ENCODE measurements around the gene ZNF799. TPM values are rescaled to one million over a fixed set of nuclear protein-coding genes. Genes with fewer than 3 reads are reported as not detected.

Gene ZNF799
- 1.5 to 2.1 TPM (median 1.7 TPM) in 5 replicates for total RNA-seq (2022; extraction: Qiagen RNA extraction; ENCODE audit: low read depth)

DNA sequence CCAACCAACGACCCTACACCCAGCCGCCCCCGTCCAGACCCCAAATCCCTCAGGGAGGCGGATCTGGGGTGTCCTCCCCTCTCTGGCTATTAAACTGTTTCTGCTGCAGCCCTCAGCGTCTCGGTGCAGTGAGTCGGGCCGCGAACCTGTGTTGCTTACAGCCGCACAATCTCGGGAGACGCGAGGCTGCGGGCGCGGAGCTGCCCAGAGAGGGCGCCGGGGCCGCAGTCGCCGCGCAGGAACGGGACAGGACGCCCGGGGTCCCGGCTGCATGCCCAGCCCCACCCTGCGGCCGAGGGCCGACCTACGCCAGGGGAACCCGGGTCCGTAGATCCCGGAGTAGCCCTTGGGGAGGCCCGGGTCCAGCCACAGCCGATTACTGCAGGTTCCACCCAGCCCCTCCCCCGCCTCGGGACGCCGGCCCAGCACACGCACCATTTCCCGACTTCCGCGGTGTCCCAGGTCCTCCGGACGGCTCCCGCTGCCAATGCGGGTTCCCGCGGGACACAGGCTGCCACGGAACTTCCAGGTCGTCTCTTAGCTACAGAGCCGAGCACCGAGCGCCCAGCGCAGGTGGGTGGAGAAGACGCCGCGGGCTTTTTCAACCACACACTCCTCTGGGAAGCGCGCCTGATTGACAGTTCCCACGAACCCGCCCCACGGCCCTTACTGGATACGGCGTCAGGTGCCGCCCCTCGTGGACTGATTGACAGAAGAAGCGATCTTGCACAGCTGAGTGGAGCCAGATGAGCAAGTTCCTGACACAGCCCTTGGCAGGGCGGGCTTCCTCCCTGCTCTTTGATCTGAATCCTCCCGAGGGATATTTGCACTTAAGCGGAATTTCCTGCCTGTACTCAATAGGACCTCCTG, at the start of gene ZNF799:
Gene ZNF799, minus strand, starts transcription at position 639 of the 870 bp plus-strand sequence. Its CDS starts 201 bp downstream, at position 438.

DNA sequence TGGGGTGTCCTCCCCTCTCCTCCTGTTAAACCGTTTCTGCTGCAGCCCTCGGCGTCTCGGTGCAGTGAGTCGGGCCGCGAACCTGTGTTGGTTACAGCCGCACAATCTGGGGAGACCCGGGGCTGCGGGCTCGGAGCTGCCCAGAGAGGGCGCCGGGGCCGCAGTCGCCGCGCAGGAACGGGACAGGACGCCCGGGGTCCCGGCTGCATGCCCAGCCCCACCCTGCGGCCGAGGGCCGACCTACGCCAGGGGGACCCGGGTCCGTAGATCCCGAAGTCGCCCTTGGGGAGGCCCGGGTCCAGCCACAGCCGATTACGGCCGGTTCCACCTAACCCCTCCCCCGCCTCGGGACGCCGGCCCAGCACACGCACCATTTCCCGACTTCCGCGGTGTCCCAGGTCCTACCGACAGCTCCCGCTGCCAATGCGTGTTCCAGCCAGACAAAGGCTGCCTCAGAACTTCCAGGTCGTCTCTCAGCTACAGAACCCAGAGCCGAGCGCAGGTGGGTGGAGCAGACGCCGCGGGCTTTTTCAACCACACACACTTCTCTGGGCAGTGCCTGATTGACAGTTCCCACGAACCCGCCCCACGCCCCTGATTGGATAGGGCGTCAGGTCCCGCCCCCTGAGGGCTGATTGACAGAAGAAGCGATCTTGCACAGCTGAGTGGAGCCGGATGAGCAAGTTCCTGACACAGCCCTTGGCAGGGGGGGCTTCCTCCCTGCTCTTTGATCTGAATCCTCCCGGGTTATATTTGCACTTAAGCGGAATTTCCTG, 39.7 kb upstream of the ZNF799 start, which contains the start of gene ZNF443:
Gene ZNF443, minus strand, starts transcription at position 481 of the 776 bp plus-strand sequence. Its CDS starts 107 bp downstream, at position 374.

DNA sequence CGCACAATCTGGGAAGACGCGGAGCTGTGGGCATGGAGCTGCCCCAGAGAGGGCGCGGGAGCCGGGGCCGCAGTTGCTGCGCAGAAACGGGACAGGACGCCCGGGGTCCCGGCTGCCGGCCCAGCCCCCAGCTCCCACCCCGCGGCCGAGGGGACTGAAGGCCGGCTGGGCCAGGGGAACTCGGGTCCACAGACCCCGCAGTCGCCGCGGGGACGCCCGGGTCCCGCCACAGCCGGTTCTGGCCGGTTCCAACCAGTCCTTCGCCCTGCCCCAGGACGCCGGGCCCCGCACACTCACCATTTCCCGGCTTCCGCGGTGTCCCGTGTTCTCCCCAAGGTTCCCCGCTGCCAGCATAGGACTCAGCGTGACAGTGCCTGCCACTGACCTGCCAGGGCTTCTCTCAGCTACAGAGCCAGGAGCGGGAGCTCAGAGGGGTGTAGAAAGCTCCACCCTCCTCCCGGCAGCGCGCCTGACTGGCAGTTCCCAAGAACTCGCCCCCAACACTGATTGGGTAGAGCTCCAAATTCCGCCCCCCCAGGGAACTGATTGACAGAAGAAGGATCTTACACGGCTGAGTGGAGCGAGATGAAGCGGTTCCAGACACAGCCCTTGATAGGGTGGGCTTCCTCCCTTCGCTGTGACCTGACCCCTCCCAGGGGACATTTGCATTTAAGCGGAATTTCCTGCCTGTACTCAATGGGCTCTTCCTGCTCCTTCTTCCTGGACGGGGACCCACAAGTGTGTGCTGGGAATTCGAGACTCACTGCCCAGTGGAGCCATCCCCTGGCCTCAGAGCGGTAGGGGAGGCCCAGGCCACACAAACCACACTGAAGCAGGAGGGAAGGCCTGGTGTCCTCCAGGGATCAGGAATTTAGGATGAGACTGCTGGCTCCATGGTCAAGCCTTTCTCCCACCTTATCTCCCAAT, 35.6 kb downstream of the ZNF799 start, which contains the start of gene ZNF442:
Gene ZNF442, minus strand, starts transcription at position 448 of the 927 bp plus-strand sequence. CDS start 2,052 bp downstream, outside the sequence.

Other genes with a start within 250 kb of the ZNF799 start
- gene ZNF625, start 244.5 kb downstream of the ZNF799 start, total RNA-seq (2022; extraction: Qiagen RNA extraction; ENCODE audit: low read depth), result not detected in 5 replicates
- gene ZNF136, start 238.2 kb downstream of the ZNF799 start, total RNA-seq (2022; extraction: Qiagen RNA extraction; ENCODE audit: low read depth), result 1.2 to 2.0 TPM (median 1.3 TPM) in 5 replicates
- 0.38 to 1.3 TPM (median 0.59 TPM) in 5 replicates for gene ZNF44, start 106.4 kb downstream of the ZNF799 start, total RNA-seq (2022; extraction: Qiagen RNA extraction; ENCODE audit: low read depth)
- gene ZNF563, start 67.6 kb downstream of the ZNF799 start, total RNA-seq (2022; extraction: Qiagen RNA extraction; ENCODE audit: low read depth), result not detected in 5 replicates
- gene ZNF442, start 35.6 kb downstream of the ZNF799 start, total RNA-seq (2022; extraction: Qiagen RNA extraction; ENCODE audit: low read depth), result not detected in 5 replicates
- 0.78 to 1.5 TPM (median 1.0 TPM) in 5 replicates for gene ZNF443, start 39.8 kb upstream of the ZNF799 start, total RNA-seq (2022; extraction: Qiagen RNA extraction; ENCODE audit: low read depth)
- gene ZNF709, start 83.5 kb upstream of the ZNF799 start, total RNA-seq (2022; extraction: Qiagen RNA extraction; ENCODE audit: low read depth), result 0.04 TPM in 1 of 5 replicates, not detected in the others
- gene ZNF564, start 150.2 kb upstream of the ZNF799 start, total RNA-seq (2022; extraction: Qiagen RNA extraction; ENCODE audit: low read depth), result 1.6 to 2.4 TPM (median 1.7 TPM) in 5 replicates
- gene ZNF490, start 209.5 kb upstream of the ZNF799 start, total RNA-seq (2022; extraction: Qiagen RNA extraction; ENCODE audit: low read depth), result 0.55 to 0.78 TPM (median 0.62 TPM) in 5 replicates
- 4.2 to 7.9 TPM (median 5.0 TPM) in 5 replicates for gene ZNF791, start 209.6 kb upstream of the ZNF799 start, total RNA-seq (2022; extraction: Qiagen RNA extraction; ENCODE audit: low read depth)

All from A549 treated with CpdA at 1 μM for 4 hours (cell line).